ENCODE data around the gene LMTK3.

DNA sequence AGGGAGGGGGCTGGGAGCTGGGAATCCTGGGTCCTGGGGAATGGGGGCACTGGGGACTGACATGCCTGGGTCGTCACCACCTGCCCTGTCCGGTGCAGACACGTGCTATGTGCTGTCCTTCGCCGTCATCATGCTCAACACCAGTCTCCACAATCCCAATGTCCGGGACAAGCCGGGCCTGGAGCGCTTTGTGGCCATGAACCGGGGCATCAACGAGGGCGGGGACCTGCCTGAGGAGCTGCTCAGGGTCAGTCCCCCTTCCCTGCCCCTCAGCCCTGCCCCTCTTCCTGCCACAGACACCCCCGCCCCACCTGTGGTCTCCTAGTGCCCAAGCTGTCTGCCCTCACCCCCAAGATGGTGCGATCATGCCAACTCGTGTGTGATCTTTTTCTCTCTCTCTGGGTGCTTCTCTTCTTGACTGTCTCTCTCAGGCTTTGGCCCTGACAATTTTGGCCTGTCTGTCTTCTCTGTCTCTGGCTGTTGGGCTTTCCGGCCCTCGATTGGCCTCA, 37.5 kb downstream of the LMTK3 start:
- TF ChIP-seq CTCF (IDR thresholded peaks at IDR 0.05 in 8 of 11, conservative IDR thresholded peaks at IDR 0.05 in 3 of 11): no peak
- TF ChIP-seq POLR2A (IDR thresholded peaks at IDR 0.05): no peak
- peak in 2 of 3 donors; percentile 23 to 41 for TF ChIP-seq POLR2AphosphoS5 (IDR thresholded peaks at IDR 0.05)
